MM.1S (cell line): ENCODE data around the gene CRY2.

Source experiments
- DNase-seq: peaks from one replicate; pipeline ENCODE4 v3.0.0-alpha.2; 2015
- H2AFZ ChIP-seq: fragments of 300-600 bp; sonication (generic); 2 replicates; pipeline ENCODE4 v1.6.0; 2016; ENCODE audit warnings: antibody characterized with exemption, low read length
- H3F3A ChIP-seq: fragments of 300-600 bp; sonication (generic); 2 replicates; pipeline ENCODE4 v1.6.1; 2016; ENCODE audit warnings: mild to moderate bottlenecking, antibody characterized with exemption, low read length, moderate library complexity, mixed read lengths; ENCODE audit not compliant: insufficient read depth
- H3K27ac ChIP-seq: fragments of 300-600 bp; sonication (generic); 2 replicates; pipeline ENCODE4 v1.5.1; 2016; ENCODE audit warnings: mild to moderate bottlenecking, low read length
- H3K27me3 ChIP-seq: fragments of 300-600 bp; sonication (generic); replicated peaks from 2 replicates; pipeline ENCODE4 v1.6.0; 2016; ENCODE audit warnings: low read length; ENCODE audit not compliant: insufficient read depth
- H3K36me3 ChIP-seq: fragments of 300-600 bp; sonication (generic); replicated peaks from 2 replicates; pipeline ENCODE4 v1.6.1; 2016; ENCODE audit warnings: mild to moderate bottlenecking, low read length, mixed read lengths; ENCODE audit not compliant: insufficient read depth
- H3K4me1 ChIP-seq: fragments of 300-600 bp; sonication (generic); 2 replicates; pipeline ENCODE4 v1.6.1; 2016; ENCODE audit warnings: low read length, mixed read lengths
- H3K4me2 ChIP-seq: fragments of 300-600 bp; sonication (generic); 2 replicates; pipeline ENCODE4 v1.6.0; 2016; ENCODE audit warnings: low read depth, low read length
- H3K4me3 ChIP-seq: fragments of 300-600 bp; sonication (generic); 2 replicates; pipeline ENCODE4 v1.5.1; 2016; ENCODE audit warnings: low read length, mixed read lengths
- H3K79me2 ChIP-seq: fragments of 300-600 bp; sonication (generic); 2 replicates; pipeline ENCODE4 v1.6.1; 2016; ENCODE audit warnings: mixed run types, low read length, mixed read lengths
- H3K9ac ChIP-seq: fragments of 300-600 bp; sonication (generic); 2 replicates; pipeline ENCODE4 v1.6.1; 2016; ENCODE audit warnings: low read length, mixed read lengths
- H3K9me2 ChIP-seq: fragments of 300-600 bp; sonication (generic); replicated peaks from 2 replicates; pipeline ENCODE4 v1.6.1; 2016; ENCODE audit warnings: mild to moderate bottlenecking, low read length, mixed read lengths; ENCODE audit not compliant: insufficient read depth
- H3K9me3 ChIP-seq: fragments of 300-600 bp; sonication (generic); replicated peaks from 2 replicates; pipeline ENCODE4 v1.6.1; 2016; ENCODE audit warnings: mild to moderate bottlenecking, low read length, mixed read lengths; ENCODE audit not compliant: insufficient read depth
- H4K20me1 ChIP-seq: fragments of 300-600 bp; sonication (generic); 2 replicates; pipeline ENCODE4 v1.6.1; 2016; ENCODE audit warnings: mild to moderate bottlenecking, low read length, moderate library complexity, mixed read lengths; ENCODE audit not compliant: insufficient read depth
- CTCF ChIP-seq: fragments of 300-600 bp; sonication (generic); IDR thresholded peaks from 2 replicates; pipeline ENCODE4 v1.5.1; 2016; ENCODE audit warnings: antibody characterized with exemption, low read length, mixed read lengths
- EZH2 ChIP-seq: fragments of 300-600 bp; sonication (generic); optimal IDR thresholded peaks from 2 replicates; pipeline ENCODE3; 2017; ENCODE audit warnings: low read depth, mild to moderate bottlenecking, antibody characterized with exemption, low read length, mixed read lengths
- EZH2phosphoT487 ChIP-seq: fragments of 300-600 bp; sonication (generic); IDR thresholded peaks from 2 replicates; pipeline ENCODE4 v1.6.1; 2018; ENCODE audit warnings: antibody characterized with exemption, low read length

The CRY2 gene

GRCh38 chr11:45816614-45817013 is 30.7 kb upstream of the CRY2 start:
- Histone ChIP-seq H4K20me1 (no peaks in the 10 kb centered on the region), H3K9me3 (no peaks in the 10 kb centered on the region), H3K36me3 (no peaks in the 10 kb centered on the region), H3K27me3 (no peaks in the 10 kb centered on the region), H3K4me1 (peaks cover 35% of the 10 kb centered on the region), H3K9ac (peak overlapping the region; percentile 17; the same call in 1 of the 2 replicates), H3K79me2 (no peaks in the 10 kb centered on the region), H3F3A (peaks cover 16% of the 10 kb centered on the region; the same call in 1 of the 2 replicates), H3K4me2 (peak overlapping the region; percentile 42), H3K4me3 (no peak overlapping the region), H2AFZ (peak overlapping the region; percentile 33), H3K27ac (peak overlapping the region; percentile 72; the same call in 1 of the 2 replicates), H3K9me2 (no peaks in the 10 kb centered on the region)
- no peak for DNase-seq
- TF ChIP-seq EZH2phosphoT487 (no peak), CTCF (no peak), EZH2 (no peak)

GRCh38 chr11:45817191-45817590 is 30.1 kb upstream of the CRY2 start:
- Histone ChIP-seq H3F3A (peaks cover 16% of the 10 kb centered on the region; the same call in 1 of the 2 replicates), H3K9me3 (no peaks in the 10 kb centered on the region), H3K9ac (peak overlapping the region; percentile 4; the same call in 1 of the 2 replicates), H3K4me3 (no peak overlapping the region), H4K20me1 (no peaks in the 10 kb centered on the region), H3K4me1 (peaks cover 40% of the 10 kb centered on the region), H3K9me2 (no peaks in the 10 kb centered on the region), H2AFZ (peak overlapping the region; percentile 33), H3K4me2 (peak overlapping the region; percentile 42), H3K36me3 (no peaks in the 10 kb centered on the region), H3K79me2 (no peaks in the 10 kb centered on the region), H3K27me3 (no peaks in the 10 kb centered on the region), H3K27ac (peak overlapping the region; percentile 72)
- TF ChIP-seq EZH2phosphoT487 (no peak), CTCF (no peak), EZH2 (no peak)
- DNase-seq: peak; percentile 38

- Histone ChIP-seq H2AFZ (no peak overlapping the region), H3K9me2 (no peaks in the 10 kb centered on the region), H3K4me3 (no peak overlapping the region), H3K4me1 (peaks cover 56% of the 10 kb centered on the region), H3K27ac (peak overlapping the region; percentile 19; the same call in 1 of the 2 replicates), H3K9ac (no peak overlapping the region), H3K79me2 (no peaks in the 10 kb centered on the region), H3K9me3 (no peaks in the 10 kb centered on the region), H3K4me2 (no peak overlapping the region), H4K20me1 (no peaks in the 10 kb centered on the region), H3F3A (peaks cover 29% of the 10 kb centered on the region), H3K27me3 (no peaks in the 10 kb centered on the region), H3K36me3 (no peaks in the 10 kb centered on the region)
- TF ChIP-seq CTCF: no peak
- TF ChIP-seq EZH2phosphoT487: no peak
- no peak for TF ChIP-seq EZH2
- no peak for DNase-seq
These were observed 28.2 kb upstream of the CRY2 start for GRCh38 chr11:45818961-45819605.
